ENCODE data around the gene PLA2G5.
"Not testable (repeated sequence)": the region's sequence is repeated elsewhere in the genome, so short reads cannot be mapped to it uniquely, and the experiment has no call there.

PLA2G5 gene

GRCh38 chr1:20032425-20032824 lies 37.6 kb upstream of the PLA2G5 start:
- H3K4me3 ChIP-seq (ENCODE audit: low read depth, low read length) = no peak overlapping the region
- no peak for DNase-seq (ENCODE audit: low read depth)
- TF ChIP-seq CTCF (IDR thresholded peaks at IDR 0.05; ENCODE audit: insufficient read depth, low read depth, low read length, missing control alignments) = no peak

GRCh38 chr1:20033420-20033819 lies 36.6 kb upstream of the PLA2G5 start:
- no peak overlapping the region for H3K4me3 ChIP-seq (ENCODE audit: low read depth, low read length)
- no peak for DNase-seq (ENCODE audit: low read depth)
- TF ChIP-seq CTCF (IDR thresholded peaks at IDR 0.05; ENCODE audit: insufficient read depth, low read depth, low read length, missing control alignments) = no peak

- H3K4me3 ChIP-seq (ENCODE audit: low read depth, low read length) = no peak overlapping the region
- no peak for TF ChIP-seq CTCF (IDR thresholded peaks at IDR 0.05; ENCODE audit: insufficient read depth, low read depth, low read length, missing control alignments)
- no peak for DNase-seq (ENCODE audit: low read depth)
These were observed 34.9 kb upstream of the PLA2G5 start for GRCh38 chr1:20035114-20035513.

- no peak for TF ChIP-seq CTCF (IDR thresholded peaks at IDR 0.05; ENCODE audit: insufficient read depth, low read depth, low read length, missing control alignments)
- no peak overlapping the region for H3K4me3 ChIP-seq (ENCODE audit: low read depth, low read length)
- DNase-seq (ENCODE audit: low read depth) = peak; percentile 49
These were observed 32.1 kb upstream of the PLA2G5 start for GRCh38 chr1:20037877-20038276.

GRCh38 chr1:20047096-20047495 lies 22.9 kb upstream of the PLA2G5 start:
- no peak for TF ChIP-seq CTCF (IDR thresholded peaks at IDR 0.05; ENCODE audit: insufficient read depth, low read depth, low read length, missing control alignments)
- no peak overlapping the region for H3K4me3 ChIP-seq (ENCODE audit: low read depth, low read length)
- DNase-seq (ENCODE audit: low read depth) = no peak

- H3K4me3 ChIP-seq (ENCODE audit: low read depth, low read length) = no peak overlapping the region
- no peak for DNase-seq (ENCODE audit: low read depth)
- TF ChIP-seq CTCF (IDR thresholded peaks at IDR 0.05; ENCODE audit: insufficient read depth, low read depth, low read length, missing control alignments) = no peak
These were observed 21.4 kb upstream of the PLA2G5 start for GRCh38 chr1:20048563-20048962.

- not testable (repeated sequence) for H3K4me3 ChIP-seq (ENCODE audit: low read depth, low read length); DNase-seq (ENCODE audit: low read depth)
These were observed 20.8 kb upstream of the PLA2G5 start for GRCh38 chr1:20049056-20049798.
